Gastrocnemius medialis (tissue), 4 donors: ENCODE measurements around the gene SLC36A2.

Experiments
- CTCF ChIP-seq, 5 experiments: fragments of 450-650 bp in 3 of 5; fragments of 200-600 bp in 2 of 5; sonication (generic) in 2 of 5; IDR thresholded peaks in 4 of 5; conservative IDR thresholded peaks in 1 of 5; 1 replicate in 4 of 5; 2 replicates in 1 of 5; pipeline ENCODE4 v1.5.1; 2016 to 2019; ENCODE audit warnings: antibody characterized with exemption in 5 of 5, mild to moderate bottlenecking in 3 of 5, moderate library complexity in 3 of 5
- POLR2A ChIP-seq, 2 donors: fragments of 450-650 bp; IDR thresholded peaks; one replicate each; pipeline ENCODE4 v1.6.1; 2017; ENCODE audit warnings: antibody characterized with exemption in 2 of 2, mild to moderate bottlenecking in 2 of 2, moderate library complexity in 2 of 2

DNA sequence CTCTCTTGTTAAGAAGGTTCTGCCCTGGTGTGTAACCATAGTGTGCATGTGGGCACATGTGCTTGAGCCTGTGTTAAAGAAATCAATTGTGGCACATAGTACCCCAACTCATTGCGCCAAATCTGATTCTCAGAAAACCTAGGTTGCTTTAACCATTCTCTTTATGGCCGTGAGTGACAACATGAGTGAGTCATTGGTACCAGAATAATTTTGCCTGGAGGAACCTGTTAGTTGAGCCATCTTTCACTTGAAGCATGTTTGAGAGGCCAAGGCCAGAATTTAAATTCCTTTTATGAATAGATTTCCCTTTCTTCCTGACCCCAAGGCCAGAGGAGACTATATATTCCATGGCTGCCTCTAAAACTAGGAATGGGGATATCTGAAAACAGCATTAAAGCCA, 35.2 kb upstream of the SLC36A2 start:
- TF ChIP-seq CTCF (IDR thresholded peaks at IDR 0.05 in 4 of 5, conservative IDR thresholded peaks at IDR 0.05 in 1 of 5) (no peak), POLR2A (IDR thresholded peaks at IDR 0.05) (no peak)
